Measurements from ENCODE around the gene KRTAP5-8. TPM values are rescaled to one million over a fixed set of nuclear protein-coding genes. Genes with fewer than 3 reads are reported as not detected.
"Not testable (repeated sequence)": the region's sequence is repeated elsewhere in the genome, so short reads cannot be mapped to it uniquely, and the experiment has no call there.

The KRTAP5-8 gene
- total and polyA plus RNA-seq, 4 donors: 0.42 TPM; not detected in 3

- intact Hi-C loops (cut with DNase I); H3K36me3 ChIP-seq (ENCODE audit: control insufficient read depth in 1 of 2, insufficient read depth in 2 of 2, low read length in 1 of 2); DNase-seq; H3K27me3 ChIP-seq (ENCODE audit: control insufficient read depth in 1 of 2, insufficient read depth in 2 of 2, low read length in 1 of 2); H3K4me1 ChIP-seq (ENCODE audit: control insufficient read depth in 1 of 2, insufficient read depth in 2 of 2, low read length in 2 of 2); H3K27ac ChIP-seq (ENCODE audit: low read depth in 1 of 2, low read length in 2 of 2); H3K9me3 ChIP-seq (ENCODE audit: control insufficient read depth, low read length); ATAC-seq (ENCODE audit: low FRiP score); H3K4me3 ChIP-seq (ENCODE audit: low read length in 2 of 2): not testable (repeated sequence)
- 72 to 79% methylated on average over 35 to 37 of the region's 39 CpGs for WGBS, 2 donors
Observed at GRCh38 chr11:71571101-71571850, 33.5 kb downstream of the KRTAP5-8 start.

GRCh38 chr11:71572811-71573210 lies 35.0 kb downstream of the KRTAP5-8 start:
- Histone ChIP-seq H3K27ac (ENCODE audit: low read depth in 1 of 2, low read length in 2 of 2) (no peak overlapping the region), H3K4me3 (ENCODE audit: low read length in 2 of 2) (no peak overlapping the region), H3K4me1 (ENCODE audit: control insufficient read depth in 1 of 2, insufficient read depth in 2 of 2, low read length in 2 of 2) (no peaks in the 10 kb centered on the region), H3K36me3 (ENCODE audit: control insufficient read depth in 1 of 2, insufficient read depth in 2 of 2, low read length in 1 of 2) (no peaks in the 10 kb centered on the region), H3K9me3 (ENCODE audit: control insufficient read depth, low read length) (no peaks in the 10 kb centered on the region), H3K27me3 (ENCODE audit: control insufficient read depth in 1 of 2, insufficient read depth in 2 of 2, low read length in 1 of 2) (no peaks in the 10 kb centered on the region)
- DNase-seq: no peak
- intact Hi-C loops (cut with DNase I): no loop called here
- WGBS, 2 donors: 84 to 86% methylated on average over 11 of the region's 11 CpGs
- no peak for ATAC-seq (ENCODE audit: low FRiP score)

GRCh38 chr11:71574418-71574817 lies 36.6 kb downstream of the KRTAP5-8 start:
- H3K4me1 ChIP-seq (ENCODE audit: control insufficient read depth in 1 of 2, insufficient read depth in 2 of 2, low read length in 2 of 2): no peaks in the 10 kb centered on the region
- no peaks in the 10 kb centered on the region for H3K36me3 ChIP-seq (ENCODE audit: control insufficient read depth in 1 of 2, insufficient read depth in 2 of 2, low read length in 1 of 2)
- H3K4me3 ChIP-seq (ENCODE audit: low read length in 2 of 2): no peak overlapping the region
- H3K9me3 ChIP-seq (ENCODE audit: control insufficient read depth, low read length): no peaks in the 10 kb centered on the region
- no peaks in the 10 kb centered on the region for H3K27me3 ChIP-seq (ENCODE audit: control insufficient read depth in 1 of 2, insufficient read depth in 2 of 2, low read length in 1 of 2)
- 76% methylated on average over 5 of the region's 5 CpGs for WGBS, 2 donors
- H3K27ac ChIP-seq (ENCODE audit: low read depth in 1 of 2, low read length in 2 of 2): no peak overlapping the region
- ATAC-seq (ENCODE audit: low FRiP score): no peak
- no peak for DNase-seq
- intact Hi-C loops (cut with DNase I): no loop called here

GRCh38 chr11:71575723-71576424 lies 38.0 kb downstream of the KRTAP5-8 start:
- intact Hi-C loops (cut with DNase I): no loop called here
- H3K36me3 ChIP-seq (ENCODE audit: control insufficient read depth in 1 of 2, insufficient read depth in 2 of 2, low read length in 1 of 2): no peaks in the 10 kb centered on the region
- no peaks in the 10 kb centered on the region for H3K27me3 ChIP-seq (ENCODE audit: control insufficient read depth in 1 of 2, insufficient read depth in 2 of 2, low read length in 1 of 2)

GRCh38 chr11:71576688-71577465 lies 39.1 kb downstream of the KRTAP5-8 start:
- DNase-seq; H3K27me3 ChIP-seq (ENCODE audit: control insufficient read depth in 1 of 2, insufficient read depth in 2 of 2, low read length in 1 of 2); H3K4me3 ChIP-seq (ENCODE audit: low read length in 2 of 2); H3K27ac ChIP-seq (ENCODE audit: low read depth in 1 of 2, low read length in 2 of 2); H3K4me1 ChIP-seq (ENCODE audit: control insufficient read depth in 1 of 2, insufficient read depth in 2 of 2, low read length in 2 of 2); H3K36me3 ChIP-seq (ENCODE audit: control insufficient read depth in 1 of 2, insufficient read depth in 2 of 2, low read length in 1 of 2); ATAC-seq (ENCODE audit: low FRiP score); H3K9me3 ChIP-seq (ENCODE audit: control insufficient read depth, low read length); intact Hi-C loops (cut with DNase I): not testable (repeated sequence)
- WGBS, 2 donors: 80 to 87% methylated on average over 38 to 40 of the region's 41 CpGs

More at GRCh38 chr11:71575723-71576424, 38.0 kb downstream of the KRTAP5-8 start:
- DNase-seq: no peak
- no peaks in the 10 kb centered on the region for H3K9me3 ChIP-seq (ENCODE audit: control insufficient read depth, low read length)
- H3K4me3 ChIP-seq (ENCODE audit: low read length in 2 of 2): no peak overlapping the region
- H3K4me1 ChIP-seq (ENCODE audit: control insufficient read depth in 1 of 2, insufficient read depth in 2 of 2, low read length in 2 of 2): no peaks in the 10 kb centered on the region
- no peak overlapping the region for H3K27ac ChIP-seq (ENCODE audit: low read depth in 1 of 2, low read length in 2 of 2)
- WGBS, 2 donors: 77 to 78% methylated on average over 4 of the region's 4 CpGs
- no peak for ATAC-seq (ENCODE audit: low FRiP score)

GRCh38 chr11:71577469-71578004 lies 39.7 kb downstream of the KRTAP5-8 start:
- Histone ChIP-seq H3K4me3 (ENCODE audit: low read length in 2 of 2) (no peak overlapping the region), H3K27me3 (ENCODE audit: control insufficient read depth in 1 of 2, insufficient read depth in 2 of 2, low read length in 1 of 2) (no peaks in the 10 kb centered on the region), H3K36me3 (ENCODE audit: control insufficient read depth in 1 of 2, insufficient read depth in 2 of 2, low read length in 1 of 2) (no peaks in the 10 kb centered on the region), H3K27ac (ENCODE audit: low read depth in 1 of 2, low read length in 2 of 2) (no peak overlapping the region), H3K9me3 (ENCODE audit: control insufficient read depth, low read length) (no peaks in the 10 kb centered on the region), H3K4me1 (ENCODE audit: control insufficient read depth in 1 of 2, insufficient read depth in 2 of 2, low read length in 2 of 2) (no peaks in the 10 kb centered on the region)
- no peak for ATAC-seq (ENCODE audit: low FRiP score)
- WGBS, 2 donors: 90 to 91% methylated on average over 7 of the region's 7 CpGs
- intact Hi-C loops (cut with DNase I): no loop called here
- no peak for DNase-seq

GRCh38 chr11:71579513-71579912 lies 41.7 kb downstream of the KRTAP5-8 start:
- 57 to 59% methylated on average over 7 of the region's 7 CpGs for WGBS, 2 donors
- ATAC-seq (ENCODE audit: low FRiP score): not testable (repeated sequence)

GRCh38 chr11:71580057-71581003 lies 42.5 kb downstream of the KRTAP5-8 start:
- ATAC-seq (ENCODE audit: low FRiP score) (no peak), DNase-seq (no peak)
- H3K27ac ChIP-seq (ENCODE audit: low read depth in 1 of 2, low read length in 2 of 2): no peak overlapping the region
- no peak overlapping the region for H3K4me3 ChIP-seq (ENCODE audit: low read length in 2 of 2)
- H3K4me1 ChIP-seq (ENCODE audit: control insufficient read depth in 1 of 2, insufficient read depth in 2 of 2, low read length in 2 of 2): no peaks in the 10 kb centered on the region
- no peaks in the 10 kb centered on the region for H3K27me3 ChIP-seq (ENCODE audit: control insufficient read depth in 1 of 2, insufficient read depth in 2 of 2, low read length in 1 of 2)
- H3K9me3 ChIP-seq (ENCODE audit: control insufficient read depth, low read length): no peaks in the 10 kb centered on the region
- 4% methylated on average over 8 of the region's 8 CpGs for WGBS, 2 donors
- intact Hi-C loops (cut with DNase I): no loop called here
- no peaks in the 10 kb centered on the region for H3K36me3 ChIP-seq (ENCODE audit: control insufficient read depth in 1 of 2, insufficient read depth in 2 of 2, low read length in 1 of 2)

More at GRCh38 chr11:71579513-71579912, 41.7 kb downstream of the KRTAP5-8 start:
- H3K4me3 ChIP-seq (ENCODE audit: low read length in 2 of 2); H3K27ac ChIP-seq (ENCODE audit: low read depth in 1 of 2, low read length in 2 of 2); intact Hi-C loops (cut with DNase I); H3K36me3 ChIP-seq (ENCODE audit: control insufficient read depth in 1 of 2, insufficient read depth in 2 of 2, low read length in 1 of 2); H3K4me1 ChIP-seq (ENCODE audit: control insufficient read depth in 1 of 2, insufficient read depth in 2 of 2, low read length in 2 of 2); H3K9me3 ChIP-seq (ENCODE audit: control insufficient read depth, low read length); H3K27me3 ChIP-seq (ENCODE audit: control insufficient read depth in 1 of 2, insufficient read depth in 2 of 2, low read length in 1 of 2); DNase-seq: not testable (repeated sequence)

Data from aorta (tissue), 5 donors.